OCI-LY7 (cell line): ENCODE results near the gene ISCU. TPM values are rescaled to one million over a fixed set of nuclear protein-coding genes. Genes with fewer than 3 reads are reported as not detected.
A peak's percentile ranks its signal among the peaks of the same experiment; 100 is the strongest.

Experiments
- BruUV-seq: library from RNA; stranded (reverse); fragments of 400-500 nt; replicated peaks from 2 replicates; lab custom pipeline; 2021; lab: Mats Ljungman, UMichigan
- CTCF ChIA-PET: fragments of 300-600 bp; sonication (Branson Sonifier 250); formaldehyde crosslinking; loops from one replicate; lab custom pipeline; 2022; ENCODE audit warnings: antibody characterized with exemption; ENCODE audit not compliant: unreplicated experiment; lab: Charles Lee
- POLR2A ChIA-PET: fragments of 300-600 bp; sonication (Branson Sonifier 250); formaldehyde crosslinking; loops from one replicate; lab custom pipeline; 2022; ENCODE audit warnings: antibody characterized with exemption; lab: Charles Lee
- DNase-seq: peaks from one replicate; pipeline ENCODE4 v3.0.0-alpha.2; 2015; ENCODE audit warnings: low spot score
- H2AFZ ChIP-seq: fragments of 200-600 bp; sonication (generic), shearing (Covaris generic); 2 replicates; pipeline ENCODE4 v1.6.1; 2014; ENCODE audit warnings: mild to moderate bottlenecking, antibody characterized with exemption, low read length, moderate library complexity
- H3K27ac ChIP-seq: fragments of 200-600 bp; sonication (generic); 2 replicates; pipeline ENCODE4 v1.5.1; 2014; ENCODE audit warnings: mixed run types, low read depth, mild to moderate bottlenecking, moderate library complexity, low read length, inconsistent platforms; ENCODE audit not compliant: poor library complexity, severe bottlenecking
- H3K36me3 ChIP-seq: fragments of 200-600 bp; sonication (generic); 2 replicates; pipeline ENCODE4 v1.6.1; 2014; ENCODE audit warnings: mild to moderate bottlenecking, antibody characterized with exemption, low read length, moderate library complexity, mixed read lengths; ENCODE audit not compliant: insufficient read depth
- H3K4me1 ChIP-seq: fragments of 200-600 bp; sonication (generic); 2 replicates; pipeline ENCODE4 v1.5.1; 2014; ENCODE audit warnings: mild to moderate bottlenecking, low read length; ENCODE audit not compliant: insufficient read depth, poor library complexity, severe bottlenecking
- H3K4me2 ChIP-seq: fragments of 200-600 bp; sonication (generic); 2 replicates; pipeline ENCODE4 v1.6.1; 2014; ENCODE audit warnings: mild to moderate bottlenecking, low read length
- H3K4me3 ChIP-seq: fragments of 200-600 bp; sonication (generic); 2 replicates; pipeline ENCODE4 v1.5.1; 2014; ENCODE audit warnings: mild to moderate bottlenecking, low read depth, low read length; ENCODE audit not compliant: poor library complexity, severe bottlenecking
- H3K79me2 ChIP-seq: fragments of 200-600 bp; sonication (generic); 2 replicates; pipeline ENCODE4 v1.6.1; 2016; ENCODE audit warnings: low read depth, mild to moderate bottlenecking, low read length, moderate library complexity, mixed read lengths; ENCODE audit not compliant: insufficient read depth
- H3K9me2 ChIP-seq: fragments of 200-600 bp; sonication (generic); 2 replicates; pipeline ENCODE4 v1.6.1; 2016; ENCODE audit warnings: mild to moderate bottlenecking, low read length, mixed read lengths; ENCODE audit not compliant: insufficient read depth
- H3K9me3 ChIP-seq: fragments of 200-600 bp; sonication (generic); 2 replicates; pipeline ENCODE4 v1.6.1; 2014; ENCODE audit warnings: mild to moderate bottlenecking, mixed run types, low read length, mixed read lengths
- H4K20me1 ChIP-seq: fragments of 200-600 bp; sonication (generic); 2 replicates; pipeline ENCODE4 v1.6.1; 2014; ENCODE audit warnings: mild to moderate bottlenecking, antibody characterized with exemption, low read length, moderate library complexity, mixed read lengths; ENCODE audit not compliant: insufficient read depth
- CTCF ChIP-seq: fragments of 200-600 bp; sonication (generic); conservative IDR thresholded peaks from 2 replicates; pipeline ENCODE4 v1.5.1; 2014; ENCODE audit warnings: mild to moderate bottlenecking, antibody characterized with exemption, low read length, moderate library complexity, mixed read lengths
- EZH2phosphoT487 ChIP-seq: fragments of 200-600 bp; sonication (generic); IDR thresholded peaks from 2 replicates; pipeline ENCODE4 v1.6.1; 2018; ENCODE audit warnings: low read depth, borderline replicate concordance, mild to moderate bottlenecking, mixed run types, antibody characterized with exemption, low read length, moderate library complexity, mixed read lengths
- intact Hi-C: fragments of 100-400 bp; cut with micrococcal nuclease; formaldehyde crosslinking; loops from one replicate; pipeline ENCODE4 v1.10.0; 2022; ENCODE audit not compliant: unreplicated experiment
- total RNA-seq, 2 experiments: library from RNA; depleted of rRNA in 1 of 2; stranded (reverse); fragments of >200 nt in 1 of 2; shearing (Covaris generic) in 1 of 2; gene quantifications; 2 replicates each; pipeline ENCODE4 v1.2.3, GENCODE V29; 2014 to 2022

The ISCU gene
- total RNA-seq, 2 experiments from 2014 or later, result 123 to 146 TPM

- peaks cover 84% of the 10 kb centered on the region for H3K79me2 ChIP-seq
- POLR2A ChIA-PET, result interaction anchor here (2.2 kb wide), 1 partner anchor 10 kb away, joined by 12 read pairs; no protein-coding TSS in a partner anchor
Observed at GRCh38 chr12:108547686-108548085, 14.7 kb upstream of the ISCU start.

GRCh38 chr12:108548954-108549521, 13.4 kb upstream of the ISCU start:
- Histone ChIP-seq H2AFZ (no peak overlapping the region), H3K4me3 (no peak overlapping the region), H4K20me1 (peaks cover 20% of the 10 kb centered on the region; the same call in 1 of the 2 replicates), H3K36me3 (peaks cover 91% of the 10 kb centered on the region), H3K9me3 (no peaks in the 10 kb centered on the region), H3K27ac (peak overlapping the region; percentile 48), H3K79me2 (peaks cover 84% of the 10 kb centered on the region), H3K9me2 (no peaks in the 10 kb centered on the region), H3K4me2 (peak overlapping the region; percentile 27; the same call in 1 of the 2 replicates), H3K4me1 (peaks cover 51% of the 10 kb centered on the region)
- intact Hi-C loops, result no loop called here
- DNase-seq, result no peak
- no peak for TF ChIP-seq CTCF
- TF ChIP-seq EZH2phosphoT487, result no peak
- ChIA-PET POLR2A (interaction anchor here (0.7 to 2.9 kb wide), 9 partner anchors 9 to 208 kb away, joined by 3 to 18 read pairs (median 10); partner anchors contain the start of genes ISCU and SART3), CTCF (interaction anchor here (0.5 kb wide), 1 partner anchor 528 kb away, joined by 4 read pairs; no protein-coding TSS in a partner anchor)
- no TSS peak for BruUV-seq

More at GRCh38 chr12:108547686-108548085, 14.7 kb upstream of the ISCU start:
- H4K20me1 ChIP-seq, result peaks cover 7% of the 10 kb centered on the region; the same call in 1 of the 2 replicates
- no peak overlapping the region for H3K4me2 ChIP-seq
- no peak for TF ChIP-seq CTCF
- no peak for TF ChIP-seq EZH2phosphoT487
- H3K27ac ChIP-seq, result no peak overlapping the region
- H3K36me3 ChIP-seq, result peaks cover 91% of the 10 kb centered on the region
- H3K4me1 ChIP-seq, result peaks cover 49% of the 10 kb centered on the region
- H3K4me3 ChIP-seq, result no peak overlapping the region
- intact Hi-C loops, result no loop called here
- DNase-seq, result no peak
- H2AFZ ChIP-seq, result no peak overlapping the region
- H3K9me2 ChIP-seq, result no peaks in the 10 kb centered on the region
- no TSS peak for BruUV-seq
- CTCF ChIA-PET, result no interaction called here
- H3K9me3 ChIP-seq, result no peaks in the 10 kb centered on the region

GRCh38 chr12:108551535-108551934, 10.9 kb upstream of the ISCU start:
- POLR2A ChIA-PET, result interaction anchor here (1.4 to 1.6 kb wide), 2 partner anchors 17 to 84 kb away, joined by 4 to 6 read pairs; no protein-coding TSS in a partner anchor
- peak overlapping the region; percentile 66 for H3K4me2 ChIP-seq
- H3K9me2 ChIP-seq, result no peaks in the 10 kb centered on the region
- H3K36me3 ChIP-seq, result peaks cover 89% of the 10 kb centered on the region
- H3K79me2 ChIP-seq, result peaks cover 98% of the 10 kb centered on the region
- DNase-seq, result no peak
- BruUV-seq, result no TSS peak
- CTCF ChIA-PET, result no interaction called here
- peak overlapping the region; percentile 35 for H3K4me3 ChIP-seq
- no peak overlapping the region for H2AFZ ChIP-seq
- TF ChIP-seq EZH2phosphoT487 (no peak), CTCF (no peak)
- peaks cover 74% of the 10 kb centered on the region for H3K4me1 ChIP-seq
- peak overlapping the region; percentile 44 for H3K27ac ChIP-seq
- intact Hi-C loops, result no loop called here
- peaks cover 24% of the 10 kb centered on the region; the same call in 1 of the 2 replicates for H4K20me1 ChIP-seq
- no peaks in the 10 kb centered on the region for H3K9me3 ChIP-seq
